DMS 273 (cell line): ENCODE measurements around the gene ZNHIT2.

ENCODE experiments used
- DNase-seq: peaks from one replicate; lab custom pipeline; 2025; ENCODE audit not compliant: unreplicated experiment; lab: John Stamatoyannopoulos, UW

ZNHIT2 gene

DNA sequence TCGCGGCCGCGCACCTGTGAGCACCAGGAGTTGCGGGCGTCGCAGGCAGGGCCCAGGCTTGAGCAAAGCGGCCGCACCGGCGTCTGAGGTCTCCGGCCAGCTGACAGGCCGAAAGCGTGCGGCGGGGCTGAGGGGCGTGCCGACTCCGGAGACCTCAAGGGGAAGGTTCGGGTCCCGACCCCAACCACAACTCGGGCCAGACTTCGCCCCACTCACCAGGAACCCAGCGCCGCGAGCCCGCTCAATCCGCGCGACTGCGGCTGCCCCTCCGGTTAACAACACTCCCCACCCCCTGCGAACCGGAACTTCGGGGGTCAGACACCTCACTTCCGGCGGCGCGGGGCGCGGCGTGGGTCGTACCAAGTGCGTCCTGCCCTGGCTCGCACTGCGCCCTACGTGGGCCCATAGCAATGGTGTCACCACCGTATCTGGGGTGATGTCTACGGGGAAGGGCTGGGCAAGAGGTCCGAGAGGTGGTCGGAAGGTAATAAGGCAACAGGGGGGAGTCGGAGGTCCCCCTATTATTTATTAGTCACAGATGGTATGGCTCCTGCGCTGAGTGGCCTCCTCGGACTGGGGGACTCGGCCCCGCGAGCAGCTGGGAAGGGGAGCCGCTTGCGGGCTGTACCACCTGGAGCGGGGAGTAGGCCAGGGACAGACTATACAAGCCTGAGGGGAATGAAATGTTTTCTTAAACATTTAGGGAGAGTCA is 16.9 kb upstream of the ZNHIT2 start, which contains the start of gene SYVN1:
SYVN1 (minus strand) TSS at position 280 of the 712 bp plus-strand sequence. CDS start 918 bp downstream, outside the sequence.
- DNase-seq = peak; percentile 93

DNA sequence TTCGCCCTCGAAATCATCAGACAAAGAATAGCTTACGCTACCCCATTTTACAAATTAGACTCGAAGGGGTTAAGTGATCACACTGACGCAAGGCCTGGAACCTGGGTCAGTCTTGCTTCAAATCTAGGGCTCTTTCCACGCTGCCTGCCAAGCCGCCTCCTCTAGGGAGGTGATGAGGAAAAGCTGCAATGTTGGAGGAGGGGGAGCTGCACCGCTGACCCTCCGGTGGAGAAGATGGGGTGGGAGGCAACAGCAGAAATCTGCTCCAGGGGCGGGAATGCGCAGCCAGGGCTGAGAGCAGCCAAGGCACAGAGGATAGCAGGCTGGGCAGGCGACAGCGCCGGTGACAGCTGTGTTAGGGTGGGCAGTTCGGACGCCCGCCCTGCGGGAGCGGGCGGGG is 16.2 kb upstream of the ZNHIT2 start:
- no peak for DNase-seq

DNA sequence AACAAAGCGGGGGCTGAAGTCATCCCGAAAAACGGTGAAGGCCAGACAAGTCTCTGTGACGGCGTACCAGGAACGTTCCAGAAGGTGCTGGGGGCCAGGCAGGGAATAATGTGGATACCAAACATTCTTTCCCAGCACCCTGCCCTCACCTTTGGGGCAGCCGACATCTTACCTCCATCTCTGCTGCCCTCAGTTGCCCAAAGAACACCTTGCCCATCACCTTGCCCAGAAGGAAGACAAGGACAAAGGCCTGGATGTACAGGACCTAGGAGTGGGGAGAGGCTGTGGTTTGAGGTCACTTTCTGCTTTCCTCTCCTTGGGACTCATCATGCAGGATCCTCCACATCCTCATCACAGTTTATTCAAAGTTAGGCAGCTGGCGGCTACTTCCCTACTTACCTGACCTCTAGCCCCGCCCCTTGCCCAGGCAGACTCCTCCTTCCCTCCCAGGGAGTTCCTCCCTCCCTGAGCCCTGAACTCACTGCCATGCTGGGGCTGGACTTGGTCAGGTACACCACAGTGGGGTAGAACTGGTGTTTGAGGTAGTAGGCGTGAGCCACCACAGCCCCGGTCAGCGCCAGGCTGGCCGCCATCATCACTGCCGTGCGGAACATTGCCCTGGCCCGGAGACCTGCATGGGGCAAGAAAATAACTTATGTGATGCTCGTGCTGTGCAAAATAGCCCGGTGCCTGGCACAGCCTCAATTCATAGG is 15.6 kb upstream of the ZNHIT2 start:
- no peak for DNase-seq

DNA sequence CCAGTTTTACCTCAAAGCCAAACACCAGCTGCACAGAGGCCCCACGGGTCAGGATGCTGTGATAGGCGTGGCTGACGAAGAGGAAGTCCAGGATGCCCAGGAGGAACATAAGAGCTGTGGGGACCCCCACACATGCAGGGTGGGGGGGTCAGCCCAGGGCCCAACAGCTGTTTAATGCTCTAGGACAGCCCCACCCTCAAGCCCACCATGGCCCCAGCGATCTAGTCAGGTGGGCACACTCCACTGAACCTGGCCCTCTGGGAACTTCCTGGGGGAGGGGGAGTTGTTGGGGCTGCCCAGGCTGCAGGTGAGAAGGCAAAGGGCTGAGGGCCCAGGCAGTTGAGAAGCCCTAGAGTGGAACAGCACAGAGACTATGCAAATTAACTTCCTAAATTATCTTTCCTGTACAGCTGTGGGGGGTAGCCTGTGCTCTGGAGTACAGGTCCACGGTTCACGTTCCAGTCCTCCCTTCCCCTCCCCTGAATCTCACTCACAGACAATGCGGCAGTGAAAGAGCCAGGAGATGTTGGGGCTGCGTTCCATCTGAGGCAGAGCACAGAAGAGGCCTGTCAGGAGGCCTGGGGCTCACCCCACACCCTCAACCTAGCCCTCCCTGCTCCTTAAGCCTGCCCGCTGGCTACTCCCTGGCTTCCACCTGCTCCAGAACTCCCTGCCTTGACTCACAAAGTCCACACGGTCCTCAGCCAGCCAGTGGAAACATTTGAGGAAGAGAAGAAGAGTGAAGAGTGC is 14.9 kb upstream of the ZNHIT2 start:
- no peak for DNase-seq

DNA sequence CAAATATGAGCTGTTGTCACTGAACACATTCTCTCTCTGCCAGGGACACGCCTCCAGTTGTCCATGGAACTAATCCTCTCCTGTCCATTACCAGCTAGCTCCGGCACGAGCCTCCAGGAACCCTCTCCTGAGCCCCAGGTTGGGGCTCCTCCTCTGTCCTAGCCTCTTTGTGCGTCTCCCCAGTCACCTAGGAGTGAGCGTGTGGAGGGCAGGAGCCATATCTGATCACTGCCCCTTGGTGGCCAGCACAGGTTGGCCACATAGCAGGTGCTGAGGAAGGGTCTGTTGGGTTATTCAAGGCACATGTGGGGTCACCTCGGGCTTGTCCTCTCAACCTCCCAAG is 14.4 kb upstream of the ZNHIT2 start:
- DNase-seq = no peak

DNA sequence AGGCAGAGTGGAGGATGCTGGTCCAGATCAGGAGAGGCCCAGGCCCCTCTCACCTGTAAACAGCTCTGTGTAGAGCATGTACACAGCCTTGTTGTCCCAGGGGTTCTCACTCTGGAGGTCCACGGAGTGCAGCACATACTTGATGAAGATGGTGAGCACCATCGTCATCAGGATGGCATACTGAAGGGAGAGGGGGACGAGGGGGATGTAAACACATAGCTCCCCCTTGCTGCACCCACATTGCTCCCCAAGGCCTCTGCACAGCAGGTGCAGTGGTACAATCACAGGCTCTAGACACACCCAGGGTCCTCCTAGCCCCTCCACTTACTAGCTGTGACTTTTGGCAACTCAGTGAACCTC is 13.9 kb upstream of the ZNHIT2 start:
- no peak for DNase-seq

DNA sequence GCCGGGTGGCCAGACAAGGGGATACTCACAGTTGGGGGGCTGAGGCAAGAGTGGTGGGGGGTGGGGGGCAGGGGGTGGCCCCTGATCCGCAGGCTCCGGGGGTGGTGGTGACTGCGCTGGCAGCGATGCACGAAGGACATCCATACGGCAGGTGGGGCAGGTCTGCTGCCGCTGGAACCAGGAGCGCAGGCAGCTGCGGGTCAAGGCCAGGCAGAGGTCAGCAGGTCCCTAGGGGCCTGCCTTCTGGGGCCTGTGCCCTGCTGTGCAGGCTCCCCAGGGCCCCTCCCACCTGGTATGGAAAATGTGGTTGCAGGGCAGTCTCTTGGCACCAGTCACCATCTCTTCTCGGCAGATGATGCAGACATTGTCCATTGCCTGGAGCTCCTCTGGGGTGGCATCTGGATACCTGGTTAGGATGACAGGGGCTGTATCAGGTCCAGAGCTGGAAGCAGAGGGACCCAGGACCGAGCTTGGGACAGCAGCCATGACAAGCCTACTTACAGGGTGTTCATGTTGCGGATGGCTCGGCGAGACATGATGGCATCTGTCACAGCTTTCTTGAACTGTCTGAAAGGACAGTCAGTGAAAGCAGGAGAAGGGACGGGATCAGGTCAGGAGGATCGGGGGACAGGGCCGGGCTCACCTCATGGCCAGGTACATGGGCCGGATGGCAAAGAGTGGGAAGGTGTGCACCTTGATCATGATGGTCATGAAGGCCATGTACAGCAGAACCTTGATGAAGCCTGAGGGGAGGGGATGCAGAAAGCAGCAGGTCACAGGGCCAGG is 13.3 kb upstream of the ZNHIT2 start:
- no peak for DNase-seq

DNA sequence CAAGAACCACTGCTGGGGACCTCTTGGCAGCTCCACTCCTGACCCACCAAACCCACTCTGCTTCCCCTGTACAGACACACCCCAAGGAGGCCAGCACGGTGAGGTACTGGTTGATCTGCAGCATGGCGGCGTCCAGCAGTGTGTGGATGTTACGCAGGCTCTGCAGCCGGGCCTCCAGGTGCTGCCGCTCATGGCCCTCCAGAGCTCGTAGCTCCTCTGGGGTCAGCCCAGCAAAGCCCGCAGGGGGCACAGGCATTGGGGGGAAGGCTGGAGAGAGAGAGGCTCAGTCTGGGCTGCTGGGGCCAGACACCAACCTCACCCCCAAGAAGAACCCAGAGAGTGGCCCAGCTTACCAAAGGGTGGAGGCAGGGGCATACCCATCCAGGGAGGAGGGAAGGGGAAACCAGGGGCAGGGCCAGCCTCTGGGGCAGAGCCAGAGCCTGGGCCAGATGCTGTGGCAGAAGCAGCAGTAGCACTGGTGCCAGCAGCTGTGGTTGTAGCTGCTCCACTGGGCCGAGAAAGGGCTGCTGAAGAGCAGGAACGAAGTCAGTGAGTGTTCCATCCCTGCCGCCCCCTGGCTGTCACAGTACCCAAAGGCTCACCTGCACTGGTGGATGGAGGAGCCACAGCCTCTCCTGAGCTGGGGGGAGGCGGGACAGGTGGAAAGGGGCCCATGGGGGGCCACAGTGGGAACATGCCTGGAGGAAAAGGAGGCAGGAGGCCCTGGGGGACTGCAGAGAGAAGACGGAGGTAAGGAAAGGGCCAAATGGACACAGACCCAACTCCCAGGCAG is 12.3 kb upstream of the ZNHIT2 start:
- DNase-seq = peak; percentile 37

DNA sequence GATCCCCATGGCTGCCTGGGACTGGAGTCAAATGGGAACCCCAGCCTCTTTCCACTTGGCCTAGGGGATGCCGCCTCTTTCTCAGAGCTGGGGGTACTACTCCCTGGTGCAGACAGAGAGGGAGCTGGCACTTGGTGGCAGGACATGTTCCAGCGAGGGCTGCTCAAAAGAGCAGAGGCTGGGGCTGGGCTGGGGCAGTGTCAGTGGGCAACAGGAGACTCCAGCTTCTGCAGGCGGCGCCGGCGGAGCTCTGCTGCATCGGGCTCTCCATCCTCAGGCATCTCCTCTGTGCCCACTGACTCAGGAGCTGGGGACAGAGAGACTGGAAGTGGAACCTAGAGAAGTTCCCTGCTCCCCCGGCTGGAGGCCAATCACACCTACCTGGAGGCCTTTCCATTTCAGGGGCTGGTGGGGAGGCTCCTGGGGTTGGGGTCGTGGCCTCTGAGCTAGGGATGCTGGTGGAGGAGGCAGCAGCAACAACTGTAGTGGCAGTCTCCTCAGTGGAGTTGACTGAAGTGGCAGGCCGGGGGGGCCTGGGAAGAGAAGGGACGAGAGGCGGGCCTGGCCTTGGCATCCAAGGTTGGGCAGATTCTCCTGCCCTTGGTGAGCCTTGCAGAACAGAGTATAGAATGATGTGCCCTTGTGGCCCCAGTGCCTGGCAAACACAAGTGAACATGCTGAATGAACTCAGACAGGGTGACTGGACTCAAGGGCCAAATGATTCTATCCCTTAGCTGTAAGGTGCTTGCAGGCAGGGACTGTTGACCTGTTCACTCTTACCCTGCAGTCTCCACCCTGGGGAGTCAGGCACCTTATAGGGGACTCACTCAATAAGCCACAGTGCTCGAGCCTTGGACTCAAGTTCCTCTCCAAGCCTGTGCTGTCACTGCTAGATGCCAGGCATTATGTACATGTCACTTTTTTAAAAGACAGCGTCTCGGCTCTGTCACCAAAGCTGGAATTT is 11.0 kb upstream of the ZNHIT2 start:
- no peak for DNase-seq

DNA sequence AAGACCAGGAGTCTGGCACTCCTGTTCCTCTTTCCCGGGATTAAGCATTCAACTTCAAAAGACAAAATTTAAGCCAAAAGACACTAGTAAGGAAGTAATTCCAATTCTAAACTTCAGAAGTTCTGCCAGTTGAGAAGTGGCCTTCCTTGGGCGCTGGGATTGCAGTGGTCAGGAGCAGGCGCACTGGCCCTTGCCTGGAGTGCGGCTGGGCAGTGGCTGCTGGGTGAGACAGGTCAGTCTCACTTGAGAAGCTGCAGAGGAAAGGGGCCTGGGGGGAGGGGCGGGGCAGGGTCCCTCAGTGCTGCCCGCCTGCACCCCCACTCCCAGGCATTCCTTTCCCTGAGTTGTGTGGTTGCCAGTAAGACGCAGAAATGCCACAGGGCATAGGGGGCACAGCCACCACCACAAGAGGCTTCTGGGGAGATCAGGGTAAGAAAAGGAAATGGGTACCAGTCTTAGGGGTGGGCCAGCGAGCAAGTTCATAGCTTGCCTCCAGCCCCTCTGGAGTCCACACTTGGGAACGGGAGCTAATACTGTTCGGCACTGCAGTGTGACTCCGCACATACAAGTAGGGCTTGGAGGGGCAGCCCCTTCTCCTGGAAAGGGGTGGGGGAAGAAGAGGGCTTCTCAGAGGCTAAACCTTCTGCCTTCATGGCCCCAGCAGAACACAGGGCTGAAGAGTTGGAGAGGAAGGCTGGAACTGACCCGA is 10.1 kb upstream of the ZNHIT2 start:
- no peak for DNase-seq

DNA sequence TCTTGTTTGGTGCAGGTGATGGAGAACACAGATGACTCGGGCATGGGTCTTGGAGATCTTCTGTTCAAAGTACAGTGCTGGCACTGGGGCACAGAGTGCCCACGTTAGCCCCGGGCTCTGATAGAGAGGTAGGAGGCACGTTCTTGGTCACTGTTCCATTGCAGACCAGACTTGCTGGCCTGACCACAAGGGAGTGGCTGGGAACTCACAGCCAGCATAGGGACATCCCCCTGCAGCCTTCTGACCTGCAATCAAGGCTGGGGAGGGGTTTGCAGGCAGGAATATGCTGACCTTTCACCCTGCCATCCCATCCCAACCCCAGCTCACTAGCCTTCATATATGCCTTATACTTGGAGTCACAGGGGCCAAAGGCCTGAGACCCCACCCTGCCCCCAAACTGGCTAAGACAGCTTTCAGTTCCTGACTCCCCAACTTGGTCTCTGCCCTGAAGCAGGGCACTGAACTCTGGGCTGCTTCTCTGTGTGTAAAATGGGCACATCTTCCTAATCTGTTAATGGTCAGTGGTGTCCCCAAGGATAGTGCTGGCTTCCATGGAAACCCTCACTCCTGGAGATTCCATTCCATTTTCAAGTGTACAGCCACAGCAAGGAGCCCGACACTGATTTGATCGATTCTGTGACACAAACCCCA is 9.2 kb upstream of the ZNHIT2 start:
- no peak for DNase-seq

DNA sequence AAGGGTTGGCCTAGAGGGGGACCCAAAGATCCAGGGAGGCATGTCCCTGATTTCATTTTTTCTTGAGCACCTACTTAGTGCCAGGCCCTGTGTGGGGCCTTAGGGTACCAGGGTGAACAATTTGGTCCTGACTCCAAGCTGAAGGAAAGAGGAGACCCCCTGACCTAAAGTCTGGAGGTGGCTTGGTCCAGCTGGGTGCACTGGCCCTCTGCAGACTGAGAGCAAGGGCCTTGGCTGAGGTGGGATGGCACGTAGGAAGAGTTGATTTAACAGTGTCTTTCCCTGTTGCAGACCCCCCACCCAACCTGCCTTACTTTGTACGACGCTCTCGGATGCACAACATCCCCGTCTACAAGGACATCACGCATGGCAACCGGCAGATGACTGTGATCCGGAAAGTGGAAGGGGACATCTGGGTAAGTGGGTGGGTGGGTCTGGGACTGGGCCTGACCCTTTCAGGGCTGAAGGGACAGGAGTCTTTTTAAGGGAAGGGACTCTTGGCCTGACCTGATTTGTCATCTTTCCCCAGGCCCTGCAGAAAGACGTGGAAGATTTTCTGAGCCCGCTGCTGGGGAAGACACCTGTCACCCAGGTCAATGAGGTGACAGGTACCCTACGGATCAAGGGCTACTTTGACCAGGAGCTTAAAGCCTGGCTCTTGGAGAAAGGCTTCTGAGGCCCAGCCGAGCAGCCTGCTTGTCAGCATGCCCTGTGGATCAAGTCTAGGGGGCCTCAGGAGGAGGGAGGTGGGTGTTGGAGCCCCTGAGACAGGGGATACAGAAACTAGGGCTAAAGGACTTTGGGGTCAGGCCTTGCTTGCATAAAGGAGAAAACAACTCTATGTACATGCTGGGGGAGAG is 7.9 kb upstream of the ZNHIT2 start:
- DNase-seq = no peak

DNA sequence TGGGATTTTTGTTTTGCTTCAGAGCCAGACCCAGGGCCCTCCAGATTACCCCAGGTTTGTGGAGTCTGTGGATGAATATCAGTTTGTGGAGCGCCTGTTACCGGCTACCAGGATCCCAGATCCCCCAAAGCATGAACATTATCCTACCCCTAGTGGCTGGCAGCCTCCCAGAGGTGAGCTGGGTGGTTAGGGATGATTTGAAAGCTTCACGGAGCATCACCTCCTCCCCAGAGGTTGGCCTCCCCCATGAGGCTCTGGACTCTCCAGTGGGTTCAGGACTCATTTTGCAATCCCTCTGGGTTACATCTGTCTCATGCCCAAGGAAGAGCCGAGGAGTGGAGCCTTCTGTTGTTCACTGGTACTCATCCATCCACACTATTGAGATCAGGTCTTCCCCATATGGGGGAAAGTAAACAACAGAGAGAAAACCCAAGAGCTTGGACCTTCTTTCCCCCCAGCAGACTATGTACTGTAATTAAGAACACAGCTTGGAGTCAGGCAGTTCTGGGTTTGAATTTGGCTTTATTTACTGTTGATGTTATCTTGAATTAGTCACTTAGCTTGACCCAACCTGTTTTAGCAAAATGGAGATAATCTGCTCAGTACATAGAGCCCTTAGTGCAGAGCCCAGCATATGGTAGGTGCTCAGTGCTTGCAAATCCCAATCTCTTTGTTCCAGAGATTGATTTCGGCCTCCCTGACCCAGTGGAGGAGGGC is 7.1 kb upstream of the ZNHIT2 start:
- no peak for DNase-seq

DNA sequence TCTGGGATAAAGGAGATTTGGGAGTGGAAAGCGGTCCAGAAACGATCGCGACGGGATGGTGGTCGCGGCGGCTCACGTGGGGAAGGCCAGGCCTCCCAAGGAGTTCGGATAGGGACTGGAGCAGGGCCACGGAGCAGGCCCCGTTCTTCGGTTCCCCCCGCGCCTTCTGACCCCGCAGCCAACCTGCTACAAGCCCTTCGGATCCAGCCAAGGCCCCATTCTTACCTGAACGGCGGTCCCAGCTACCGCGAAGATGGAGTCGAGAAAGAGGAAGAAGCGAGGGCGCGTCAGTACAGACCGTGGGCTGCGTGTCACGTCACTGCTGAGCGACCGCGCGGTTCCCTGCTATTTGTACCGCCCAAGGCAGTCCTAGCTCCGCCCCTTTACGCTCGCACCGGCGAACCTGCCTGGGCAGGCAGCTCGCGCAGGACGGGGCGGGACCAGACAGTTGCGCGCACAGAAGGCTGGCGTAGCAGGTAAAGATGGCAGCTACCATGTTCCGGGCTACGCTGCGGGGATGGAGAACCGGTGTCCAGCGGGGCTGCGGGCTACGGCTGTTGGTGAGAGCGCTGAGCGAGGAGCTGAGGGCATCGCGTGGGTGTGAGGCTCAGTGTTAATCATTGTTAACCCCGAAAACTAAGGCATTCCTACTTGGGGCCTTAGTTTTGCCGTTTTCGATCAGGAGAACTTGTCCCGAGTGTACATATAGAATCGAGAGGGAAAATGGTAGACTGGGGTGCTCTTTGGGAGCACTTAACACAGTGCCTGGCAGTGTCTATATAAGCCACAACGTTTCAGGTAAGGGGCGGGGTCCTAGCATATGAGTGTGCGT is 4.6 kb upstream of the ZNHIT2 start, which contains the start of the genes FAU and MRPL49:
FAU (minus strand) TSS at position 270 of the 832 bp plus-strand sequence. CDS start 321 bp downstream, outside the sequence.
MRPL49 (plus strand) TSS at position 457 of the 832 bp plus-strand sequence; CDS start at position 483, 26 bp downstream.
- DNase-seq = peak; percentile 97

DNA sequence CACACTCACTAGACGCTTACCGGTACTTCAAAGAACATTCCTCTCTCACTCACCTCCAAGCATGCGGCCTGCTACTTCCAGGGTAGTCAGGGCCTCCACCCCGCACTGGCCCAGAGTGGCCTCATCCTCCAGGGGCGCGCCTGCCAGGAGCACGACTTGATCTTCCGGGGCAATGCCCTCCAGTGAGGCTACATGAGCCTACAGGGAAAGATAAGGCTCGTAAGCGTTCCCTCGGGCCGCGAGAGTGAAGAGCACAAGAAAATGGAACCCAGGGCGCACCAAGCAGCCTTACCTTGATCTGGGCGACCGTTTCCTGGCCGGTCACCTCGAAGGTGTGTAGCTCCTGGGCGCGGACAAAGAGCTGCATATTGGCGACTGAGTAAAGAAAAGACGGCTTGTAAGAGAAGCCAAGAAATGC is 4.0 kb upstream of the ZNHIT2 start:
- no peak for DNase-seq
